Suprapubic skin (tissue), 4 donors: ENCODE results near the gene IGSF1.

ENCODE experiments used
- EP300 ChIP-seq: sonication (generic); formaldehyde crosslinking; IDR thresholded peaks from one replicate; pipeline ENCODE4 v1.6.1; 2017; ENCODE audit warnings: antibody characterized with exemption
- POLR2A ChIP-seq, 2 donors: fragments of 450-650 bp; IDR thresholded peaks; one replicate each; pipeline ENCODE4 v1.6.1; 2017; ENCODE audit warnings: antibody characterized with exemption in 2 of 2, mild to moderate bottlenecking in 2 of 2, moderate library complexity in 2 of 2
- POLR2AphosphoS5 ChIP-seq, 3 donors: sonication (generic); formaldehyde crosslinking; IDR thresholded peaks; one replicate each; pipeline ENCODE4 v1.6.1; 2017; ENCODE audit warnings: antibody characterized with exemption in 3 of 3
- TF ChIP-seq, protein P1 (sequence below), 2 donors: fragments of 200-600 bp in 1 of 2; fragments of 450-650 bp in 1 of 2; sonication (generic) in 1 of 2; IDR thresholded peaks; one replicate each; pipeline ENCODE4 v1.5.1; 2016 to 2019; ENCODE audit warnings: antibody characterized with exemption in 2 of 2, mild to moderate bottlenecking in 1 of 2, moderate library complexity in 1 of 2

DNA sequence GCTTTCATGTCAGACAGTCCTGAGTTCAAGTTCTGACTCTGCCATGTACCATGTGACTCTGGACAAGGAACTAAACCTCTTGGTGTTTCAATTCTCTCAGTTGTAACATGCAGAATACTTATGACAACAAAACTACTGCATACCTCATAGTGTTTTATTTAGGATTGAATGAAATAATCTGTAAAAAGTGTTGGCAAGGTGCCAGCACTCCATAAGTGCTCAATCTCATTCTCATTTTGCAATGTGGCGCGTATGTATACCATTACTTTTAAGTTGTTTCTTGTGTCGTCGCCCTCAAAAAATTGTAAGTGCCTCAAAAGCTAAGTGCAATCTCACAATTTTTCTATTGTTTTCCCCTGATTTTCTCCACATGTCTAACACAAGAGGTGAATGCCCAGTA is 62.5 kb downstream of the IGSF1 start:
- TF ChIP-seq, protein P1, sequence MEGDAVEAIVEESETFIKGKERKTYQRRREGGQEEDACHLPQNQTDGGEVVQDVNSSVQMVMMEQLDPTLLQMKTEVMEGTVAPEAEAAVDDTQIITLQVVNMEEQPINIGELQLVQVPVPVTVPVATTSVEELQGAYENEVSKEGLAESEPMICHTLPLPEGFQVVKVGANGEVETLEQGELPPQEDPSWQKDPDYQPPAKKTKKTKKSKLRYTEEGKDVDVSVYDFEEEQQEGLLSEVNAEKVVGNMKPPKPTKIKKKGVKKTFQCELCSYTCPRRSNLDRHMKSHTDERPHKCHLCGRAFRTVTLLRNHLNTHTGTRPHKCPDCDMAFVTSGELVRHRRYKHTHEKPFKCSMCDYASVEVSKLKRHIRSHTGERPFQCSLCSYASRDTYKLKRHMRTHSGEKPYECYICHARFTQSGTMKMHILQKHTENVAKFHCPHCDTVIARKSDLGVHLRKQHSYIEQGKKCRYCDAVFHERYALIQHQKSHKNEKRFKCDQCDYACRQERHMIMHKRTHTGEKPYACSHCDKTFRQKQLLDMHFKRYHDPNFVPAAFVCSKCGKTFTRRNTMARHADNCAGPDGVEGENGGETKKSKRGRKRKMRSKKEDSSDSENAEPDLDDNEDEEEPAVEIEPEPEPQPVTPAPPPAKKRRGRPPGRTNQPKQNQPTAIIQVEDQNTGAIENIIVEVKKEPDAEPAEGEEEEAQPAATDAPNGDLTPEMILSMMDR (IDR thresholded peaks at IDR 0.05): no peak
- TF ChIP-seq POLR2AphosphoS5 (IDR thresholded peaks at IDR 0.05) (no peak), EP300 (no peak), POLR2A (IDR thresholded peaks at IDR 0.05) (no peak)
